ENCODE measurements around the gene DAB1. TPM values are rescaled to one million over a fixed set of nuclear protein-coding genes. Genes with fewer than 3 reads are reported as not detected.
A peak's percentile ranks its signal among the peaks of the same experiment; 100 is the strongest.

Gene DAB1
- total RNA-seq, 1 donor from 2014 or later = not detected

GRCh38 chr1:57210881-57211280 lies 213.0 kb downstream of the DAB1 start:
- Mint-ChIP-seq H3K36me3 (ENCODE audit: low read depth) (no peaks in the 10 kb centered on the region), H3K27ac (ENCODE audit: unreplicated experiment) (no peak overlapping the region), H3K27me3 (ENCODE audit: low read depth) (no peaks in the 10 kb centered on the region), H3K9me3 (ENCODE audit: low read depth) (no peaks in the 10 kb centered on the region), H3K4me3 (ENCODE audit: unreplicated experiment) (no peak overlapping the region), H3K4me1 (ENCODE audit: low read depth) (peaks cover 10% of the 10 kb centered on the region)
- no peak for TF ChIP-seq CTCF (IDR thresholded peaks at IDR 0.05)
- no peak for DNase-seq (ENCODE audit: low spot score)

- no peak overlapping the region for H3K27ac Mint-ChIP-seq (ENCODE audit: unreplicated experiment)
- H3K4me1 Mint-ChIP-seq (ENCODE audit: low read depth) = no peaks in the 10 kb centered on the region
- H3K4me3 Mint-ChIP-seq (ENCODE audit: unreplicated experiment) = no peak overlapping the region
- DNase-seq (ENCODE audit: low spot score) = no peak
- H3K9me3 Mint-ChIP-seq (ENCODE audit: low read depth) = no peaks in the 10 kb centered on the region
- TF ChIP-seq CTCF (IDR thresholded peaks at IDR 0.05) = no peak
- H3K27me3 Mint-ChIP-seq (ENCODE audit: low read depth) = no peaks in the 10 kb centered on the region
- H3K36me3 Mint-ChIP-seq (ENCODE audit: low read depth) = no peaks in the 10 kb centered on the region
These were observed 214.4 kb downstream of the DAB1 start for GRCh38 chr1:57209495-57209894.

- Mint-ChIP-seq H3K9me3 (ENCODE audit: low read depth) (no peaks in the 10 kb centered on the region), H3K27me3 (ENCODE audit: low read depth) (no peaks in the 10 kb centered on the region), H3K4me3 (ENCODE audit: unreplicated experiment) (no peak overlapping the region), H3K27ac (ENCODE audit: unreplicated experiment) (no peak overlapping the region), H3K4me1 (ENCODE audit: low read depth) (no peaks in the 10 kb centered on the region), H3K36me3 (ENCODE audit: low read depth) (no peaks in the 10 kb centered on the region)
- DNase-seq (ENCODE audit: low spot score) = no peak
- TF ChIP-seq CTCF (IDR thresholded peaks at IDR 0.05) = no peak
These were observed 215.0 kb downstream of the DAB1 start for GRCh38 chr1:57208741-57209302.

GRCh38 chr1:57206038-57206437 lies 217.8 kb downstream of the DAB1 start:
- peaks cover 3% of the 10 kb centered on the region for H3K9me3 Mint-ChIP-seq (ENCODE audit: low read depth)
- no peak overlapping the region for H3K4me3 Mint-ChIP-seq (ENCODE audit: unreplicated experiment)
- no peaks in the 10 kb centered on the region for H3K36me3 Mint-ChIP-seq (ENCODE audit: low read depth)
- no peaks in the 10 kb centered on the region for H3K4me1 Mint-ChIP-seq (ENCODE audit: low read depth)
- peaks cover 2% of the 10 kb centered on the region for H3K27me3 Mint-ChIP-seq (ENCODE audit: low read depth)
- DNase-seq (ENCODE audit: low spot score) = no peak
- TF ChIP-seq CTCF (IDR thresholded peaks at IDR 0.05) = no peak
- H3K27ac Mint-ChIP-seq (ENCODE audit: unreplicated experiment) = no peak overlapping the region

- no peaks in the 10 kb centered on the region for H3K36me3 Mint-ChIP-seq (ENCODE audit: low read depth)
- peaks cover 3% of the 10 kb centered on the region for H3K9me3 Mint-ChIP-seq (ENCODE audit: low read depth)
- TF ChIP-seq CTCF (IDR thresholded peaks at IDR 0.05) = no peak
- H3K27ac Mint-ChIP-seq (ENCODE audit: unreplicated experiment) = peak overlapping the region; percentile 7
- DNase-seq (ENCODE audit: low spot score) = no peak
- no peaks in the 10 kb centered on the region for H3K4me1 Mint-ChIP-seq (ENCODE audit: low read depth)
- H3K4me3 Mint-ChIP-seq (ENCODE audit: unreplicated experiment) = no peak overlapping the region
- peaks cover 2% of the 10 kb centered on the region for H3K27me3 Mint-ChIP-seq (ENCODE audit: low read depth)
These were observed 218.7 kb downstream of the DAB1 start for GRCh38 chr1:57204942-57205787.
